H7 (cell line): Measurements from ENCODE around the gene ARIH1. TPM values are rescaled to one million over a fixed set of nuclear protein-coding genes. Genes with fewer than 3 reads are reported as not detected.
"Not testable (repeated sequence)": the region's sequence is repeated elsewhere in the genome, so short reads cannot be mapped to it uniquely, and the experiment has no call there.

Experiments
- DNase-seq: peaks from one replicate; pipeline ENCODE4 v3.0.0; 2012
- H3K27me3 ChIP-seq: 2 replicates; pipeline ENCODE4 v1.6.0; 2011; ENCODE audit warnings: mild to moderate bottlenecking, low read length; ENCODE audit not compliant: control insufficient read depth, insufficient read depth
- H3K36me3 ChIP-seq: replicated peaks from 2 replicates; pipeline ENCODE4 v1.5.1; 2011; ENCODE audit warnings: low read length; ENCODE audit not compliant: control insufficient read depth, insufficient read depth
- H3K4me3 ChIP-seq: 2 replicates; pipeline ENCODE4 v1.5.1; 2011; ENCODE audit warnings: low read depth, mild to moderate bottlenecking, control low read depth, low read length, moderate library complexity; ENCODE audit not compliant: insufficient read depth
- total RNA-seq: library from RNA; depleted of rRNA; stranded (reverse); fragments of >200 nt; shearing (Covaris generic); gene quantifications from 2 replicates; pipeline ENCODE4 v1.2.3, GENCODE V29; 2014

The ARIH1 gene
- total RNA-seq, 1 experiment from 2014 or later = 60.5 TPM

DNA sequence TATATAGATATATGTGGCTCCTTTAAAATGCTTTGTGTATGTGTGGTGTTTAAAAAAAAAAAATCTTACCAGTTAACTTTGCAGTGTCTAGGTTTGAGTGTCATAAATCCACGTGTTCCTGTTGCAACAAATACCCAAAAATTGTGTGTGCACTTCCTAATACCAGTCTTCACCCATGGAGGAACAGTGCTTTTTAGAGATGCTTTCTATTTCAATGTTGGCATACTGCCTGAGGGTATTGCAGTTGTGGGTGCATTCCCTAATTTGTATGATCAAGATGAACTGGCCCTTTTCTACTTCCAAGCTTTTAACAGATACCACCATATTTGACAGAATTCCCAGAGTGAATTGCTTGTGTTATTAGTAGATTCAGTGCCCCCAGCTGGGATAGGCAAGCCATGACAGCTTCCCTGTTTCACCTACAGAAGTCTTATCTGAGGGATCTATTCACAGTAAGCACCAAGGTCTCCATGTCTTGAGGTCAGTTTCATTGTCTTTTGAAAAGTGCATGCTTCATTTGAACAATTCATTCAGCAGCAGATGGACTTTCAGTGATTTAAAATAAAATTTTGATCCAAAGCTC is 111.4 kb downstream of the ARIH1 start:
- Histone ChIP-seq H3K4me3 (no peak overlapping the region), H3K27me3 (no peaks in the 10 kb centered on the region), H3K36me3 (peaks cover 10% of the 10 kb centered on the region)
- DNase-seq = no peak

DNA sequence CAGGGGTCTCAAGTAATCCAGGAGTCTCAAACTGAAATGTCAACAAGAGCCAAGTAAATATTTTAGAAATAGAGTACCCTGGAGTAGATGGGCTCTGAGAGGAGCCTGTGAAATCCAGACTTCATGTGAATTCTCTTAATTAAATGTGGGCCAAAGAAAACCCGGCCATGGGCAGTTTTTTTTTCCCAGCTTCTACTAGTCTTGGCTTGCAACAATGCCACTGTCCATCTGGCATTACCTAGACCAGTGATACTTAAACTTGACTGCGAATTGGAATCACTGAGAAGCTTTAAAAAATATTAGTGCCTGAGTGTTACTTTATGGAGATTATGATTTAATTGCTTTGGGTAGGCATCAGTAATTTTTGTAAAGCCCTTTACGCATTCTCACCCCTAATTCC is 114.0 kb downstream of the ARIH1 start:
- Histone ChIP-seq H3K36me3 (peaks cover 5% of the 10 kb centered on the region; the same call in 1 of the 2 replicates), H3K4me3 (no peak overlapping the region), H3K27me3 (no peaks in the 10 kb centered on the region)
- no peak for DNase-seq

DNA sequence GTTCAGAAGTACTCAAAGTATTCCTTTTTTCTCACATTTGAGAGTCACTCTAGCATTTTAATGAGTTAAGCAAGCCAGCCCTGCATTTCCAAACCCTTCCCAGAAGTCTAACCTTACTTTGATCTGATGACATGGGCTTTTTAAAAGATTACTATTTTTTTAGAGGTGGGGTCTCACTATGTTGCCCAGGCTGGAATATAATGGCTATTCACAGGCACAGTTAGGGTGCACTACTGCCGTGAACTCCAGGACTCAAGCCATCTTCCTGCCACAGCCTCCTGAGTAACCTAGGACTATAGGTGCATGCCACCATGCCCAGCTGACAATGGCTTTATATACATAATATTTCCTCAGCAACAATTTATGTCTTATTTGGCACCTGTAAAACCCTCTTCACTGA is 116.3 kb downstream of the ARIH1 start:
- no peak overlapping the region for H3K4me3 ChIP-seq

DNA sequence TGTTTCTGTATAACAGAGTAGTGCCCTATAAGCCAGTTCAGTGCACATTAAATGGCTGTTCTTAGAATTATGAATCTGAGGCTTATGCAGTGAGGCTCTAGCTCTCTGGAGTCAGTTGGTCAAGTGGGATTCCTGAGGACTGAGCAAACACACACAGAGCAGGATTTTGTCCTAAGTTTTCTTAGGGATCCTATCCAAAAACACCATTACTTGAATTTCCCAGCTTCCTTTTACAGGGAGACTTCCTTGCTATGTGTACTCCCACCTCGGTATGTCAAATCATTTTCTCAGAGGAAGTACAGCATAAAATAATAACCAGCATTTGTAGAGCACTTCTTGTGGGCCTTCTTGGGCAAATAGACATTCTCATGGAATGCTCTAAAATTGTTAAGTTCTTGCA is 117.2 kb downstream of the ARIH1 start:
- Histone ChIP-seq H3K36me3 (no peaks in the 10 kb centered on the region), H3K4me3 (no peak overlapping the region), H3K27me3 (no peaks in the 10 kb centered on the region)
- DNase-seq = no peak

More for the DNA sequence above, 116.3 kb downstream of the ARIH1 start:
- Histone ChIP-seq H3K27me3 (no peaks in the 10 kb centered on the region), H3K36me3 (no peaks in the 10 kb centered on the region)
- no peak for DNase-seq

DNA sequence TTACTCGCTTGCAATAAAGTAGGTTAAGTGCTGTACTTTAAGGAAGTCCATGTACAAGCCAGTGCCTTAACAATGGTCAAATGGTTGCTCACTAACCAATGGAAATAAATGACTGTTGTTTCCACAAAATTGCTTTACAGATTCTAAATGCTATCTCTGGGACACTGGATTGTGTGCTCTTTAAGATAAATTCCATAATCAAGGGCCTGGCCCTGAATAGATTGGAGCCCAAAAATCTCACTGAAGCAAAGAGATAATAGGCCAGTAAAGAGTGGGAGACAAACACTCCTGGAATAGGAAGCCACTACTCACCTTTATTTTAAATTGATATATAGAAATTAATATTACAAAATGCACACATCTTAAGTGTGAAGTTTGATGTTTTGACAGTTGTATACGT is 118.0 kb downstream of the ARIH1 start:
- H3K36me3 ChIP-seq = no peaks in the 10 kb centered on the region
- H3K27me3 ChIP-seq = no peaks in the 10 kb centered on the region
- no peak for DNase-seq
- no peak overlapping the region for H3K4me3 ChIP-seq

DNA sequence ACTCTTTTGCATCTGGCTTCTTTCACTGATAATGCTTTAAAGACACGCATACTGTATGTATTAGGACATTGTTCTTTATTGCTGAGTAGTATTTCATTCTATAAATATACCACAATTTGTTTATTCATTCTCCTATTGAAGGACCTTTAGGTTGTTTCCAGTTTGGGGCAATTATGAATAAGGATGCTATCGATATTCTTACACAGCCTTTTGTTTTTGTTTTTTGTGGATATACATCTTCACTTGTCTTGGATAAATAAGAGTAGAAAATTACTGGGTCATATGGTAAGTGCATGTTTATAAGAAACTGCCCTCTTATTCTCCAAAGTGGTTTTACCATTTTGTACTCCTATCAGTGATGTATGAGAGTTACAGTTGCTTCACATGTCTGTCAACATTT is 118.5 kb downstream of the ARIH1 start:
- H3K36me3 ChIP-seq = no peaks in the 10 kb centered on the region
- no peak for DNase-seq
- H3K27me3 ChIP-seq = no peaks in the 10 kb centered on the region
- H3K4me3 ChIP-seq = no peak overlapping the region

DNA sequence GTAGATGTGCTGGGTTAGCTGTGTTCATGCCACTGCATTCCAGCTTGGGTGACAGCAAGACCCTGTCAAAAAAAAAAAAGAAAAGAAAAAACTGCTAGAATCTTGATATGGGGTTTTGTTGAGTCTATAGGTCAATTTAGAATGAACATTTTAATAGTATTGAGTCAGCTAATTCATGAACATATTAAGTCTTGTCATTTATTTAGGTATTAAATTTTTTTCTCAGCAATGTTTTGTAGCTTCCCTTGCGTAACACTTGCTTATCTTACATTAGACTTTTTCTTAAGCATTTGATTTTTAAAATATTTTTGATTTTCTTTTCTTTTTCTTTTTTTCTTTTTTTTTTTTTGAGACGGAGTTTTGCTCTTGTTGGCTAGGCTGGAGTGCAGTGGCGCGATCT is 119.7 kb downstream of the ARIH1 start:
- no peak overlapping the region for H3K4me3 ChIP-seq
- H3K27me3 ChIP-seq = no peaks in the 10 kb centered on the region
- no peaks in the 10 kb centered on the region for H3K36me3 ChIP-seq
- no peak for DNase-seq

DNA sequence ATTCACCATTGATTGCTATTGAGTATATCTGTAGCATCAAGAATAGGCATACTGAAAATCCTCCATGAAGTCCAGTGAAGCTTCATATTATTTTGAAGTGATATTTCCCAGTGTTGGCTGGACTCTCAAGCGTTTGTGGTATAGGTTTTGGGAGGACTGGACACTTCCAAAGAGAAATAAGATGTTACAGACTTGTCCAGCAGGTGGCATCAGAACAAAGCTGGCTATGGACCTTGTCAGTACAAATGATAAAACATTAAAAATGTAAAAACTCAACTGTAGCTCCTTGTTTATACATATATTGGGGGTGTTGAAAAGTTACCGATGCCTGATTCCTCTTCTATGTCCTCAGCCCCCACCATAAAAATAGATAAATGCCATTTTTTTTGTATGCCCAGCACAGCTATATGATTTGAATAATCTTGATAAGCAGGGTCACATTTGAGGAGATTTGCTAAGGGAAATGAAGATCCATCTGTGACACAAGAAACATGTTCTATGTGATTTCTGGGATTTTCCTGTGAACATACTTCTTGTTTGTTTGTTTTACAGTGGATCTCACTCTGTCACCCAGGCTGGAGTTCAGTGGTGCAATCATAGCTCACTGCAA is 125.8 kb downstream of the ARIH1 start:
- H3K4me3 ChIP-seq = no peak overlapping the region
- H3K27me3 ChIP-seq = no peaks in the 10 kb centered on the region
- DNase-seq = peak; percentile 37
- H3K36me3 ChIP-seq = no peaks in the 10 kb centered on the region

DNA sequence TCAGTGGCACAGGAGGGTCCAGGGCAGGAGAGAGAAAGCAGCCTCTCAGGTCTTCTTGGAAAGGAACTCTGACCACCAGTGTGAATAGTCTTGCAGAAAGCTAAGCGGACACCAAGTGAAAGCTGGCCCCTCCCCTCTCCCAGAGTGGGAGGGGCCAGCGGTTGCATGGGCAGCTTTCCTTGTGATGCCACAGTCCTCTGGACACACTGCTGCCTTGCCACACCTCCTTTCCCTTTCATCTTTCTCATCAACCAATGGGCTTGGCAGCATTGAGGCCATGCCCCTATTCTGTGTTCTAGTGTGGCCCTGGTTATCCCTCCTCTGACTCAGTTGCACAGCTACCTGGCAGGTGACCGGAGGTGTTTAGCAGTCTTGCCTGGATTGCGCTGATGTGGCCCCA is 130.7 kb downstream of the ARIH1 start:
- Histone ChIP-seq H3K36me3 (no peaks in the 10 kb centered on the region), H3K27me3 (no peaks in the 10 kb centered on the region), H3K4me3 (no peak overlapping the region)
- peak; percentile 84 for DNase-seq

DNA sequence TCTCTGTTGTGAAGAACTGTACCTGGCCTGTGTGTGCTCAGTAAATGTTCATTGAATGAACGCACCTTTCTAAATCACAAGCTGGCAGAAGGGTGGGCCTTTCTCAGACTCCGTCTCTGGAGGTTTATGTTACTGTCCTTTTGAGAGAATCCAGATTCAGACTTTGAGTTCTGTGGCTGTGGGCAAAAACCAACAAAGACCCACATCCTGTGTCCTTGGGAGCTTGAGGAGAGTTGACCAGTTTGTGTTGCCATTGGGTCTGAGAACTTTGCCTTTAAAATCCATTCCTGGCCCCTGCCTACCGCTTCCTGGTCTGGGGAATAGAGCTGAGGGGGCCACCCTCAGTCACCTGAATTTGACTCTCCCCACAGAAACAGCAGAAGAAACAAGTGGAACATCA is 134.0 kb downstream of the ARIH1 start:
- H3K27me3 ChIP-seq, H3K36me3 ChIP-seq, DNase-seq, H3K4me3 ChIP-seq: not testable (repeated sequence)

DNA sequence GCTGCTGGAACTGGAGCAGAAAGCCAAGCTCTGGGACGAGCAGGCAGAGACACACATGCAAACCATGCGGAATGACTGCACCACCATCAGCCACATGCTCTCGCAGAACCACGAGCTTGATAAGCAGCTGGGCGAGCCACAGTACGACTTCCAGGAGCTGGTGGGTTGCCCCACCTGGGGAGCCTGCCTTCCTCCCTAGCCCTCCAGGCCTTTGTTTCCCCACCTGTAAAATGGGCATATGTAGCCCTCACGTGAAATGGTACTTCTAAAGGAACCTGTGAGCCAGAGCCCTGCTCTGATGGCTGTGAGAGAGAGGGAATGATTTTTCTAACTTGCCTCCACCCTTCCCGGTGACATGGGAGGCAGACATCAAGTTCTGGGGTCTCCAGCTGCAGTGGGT is 135.7 kb downstream of the ARIH1 start:
- DNase-seq = no peak
- no peaks in the 10 kb centered on the region for H3K36me3 ChIP-seq
- no peak overlapping the region for H3K4me3 ChIP-seq
- no peaks in the 10 kb centered on the region for H3K27me3 ChIP-seq

DNA sequence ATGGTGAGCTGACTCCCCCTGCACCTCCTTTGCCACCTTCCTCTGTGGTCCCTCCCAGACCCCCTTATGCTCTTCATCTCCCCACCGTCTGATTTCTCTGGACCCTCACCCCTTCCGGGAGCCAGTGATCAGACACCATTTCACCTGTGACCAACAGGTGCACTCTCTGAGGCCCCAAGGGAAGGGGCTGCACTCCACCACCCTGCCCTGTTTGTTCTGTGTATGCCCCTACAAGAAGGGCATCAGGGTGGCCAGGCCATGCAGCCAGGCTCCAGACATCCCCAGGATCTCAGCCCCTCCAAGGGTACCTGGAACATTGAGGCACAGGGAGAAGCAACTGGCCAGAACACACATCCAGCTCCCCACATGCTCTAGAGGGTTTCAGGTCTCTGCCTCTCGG is 138.2 kb downstream of the ARIH1 start:
- H3K27me3 ChIP-seq, H3K4me3 ChIP-seq, H3K36me3 ChIP-seq, DNase-seq: not testable (repeated sequence)

DNA sequence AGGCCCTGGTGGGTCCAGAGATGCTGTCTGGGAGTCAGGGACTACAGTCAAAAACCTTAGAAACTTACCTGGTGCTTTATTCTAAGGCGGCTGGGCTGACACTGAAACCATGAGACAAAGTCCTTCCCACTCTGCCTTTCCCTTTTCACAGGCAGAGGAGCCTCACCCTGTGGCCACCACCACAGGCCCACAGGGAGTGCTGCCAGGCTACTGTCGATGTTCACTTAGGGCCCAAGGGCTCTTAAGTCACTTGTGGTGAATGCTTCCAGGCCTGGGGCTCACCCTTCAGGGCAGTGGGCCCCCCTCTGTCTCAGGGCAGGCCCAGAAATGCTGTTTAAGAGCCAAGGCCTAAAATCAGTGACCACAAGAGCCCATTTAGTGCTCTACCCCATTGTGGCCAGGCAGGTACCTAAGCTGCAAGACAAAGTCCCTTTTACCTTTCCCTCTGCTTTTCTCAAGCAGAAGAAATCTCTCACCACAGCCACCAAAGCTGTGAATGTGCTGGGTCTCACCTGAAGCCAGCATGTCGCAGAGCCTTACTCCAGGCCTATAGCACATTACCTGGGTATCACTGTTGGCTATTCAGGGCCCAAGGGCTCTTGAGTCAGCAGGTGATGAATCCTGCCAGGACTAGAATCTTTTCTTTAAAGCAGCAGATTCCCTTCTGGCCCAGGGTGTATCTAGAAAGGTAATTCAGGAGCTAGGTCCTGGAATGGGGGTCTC is 140.8 kb downstream of the ARIH1 start:
- H3K36me3 ChIP-seq = no peaks in the 10 kb centered on the region
- H3K4me3 ChIP-seq = no peak overlapping the region
- DNase-seq = no peak
- no peaks in the 10 kb centered on the region for H3K27me3 ChIP-seq

DNA sequence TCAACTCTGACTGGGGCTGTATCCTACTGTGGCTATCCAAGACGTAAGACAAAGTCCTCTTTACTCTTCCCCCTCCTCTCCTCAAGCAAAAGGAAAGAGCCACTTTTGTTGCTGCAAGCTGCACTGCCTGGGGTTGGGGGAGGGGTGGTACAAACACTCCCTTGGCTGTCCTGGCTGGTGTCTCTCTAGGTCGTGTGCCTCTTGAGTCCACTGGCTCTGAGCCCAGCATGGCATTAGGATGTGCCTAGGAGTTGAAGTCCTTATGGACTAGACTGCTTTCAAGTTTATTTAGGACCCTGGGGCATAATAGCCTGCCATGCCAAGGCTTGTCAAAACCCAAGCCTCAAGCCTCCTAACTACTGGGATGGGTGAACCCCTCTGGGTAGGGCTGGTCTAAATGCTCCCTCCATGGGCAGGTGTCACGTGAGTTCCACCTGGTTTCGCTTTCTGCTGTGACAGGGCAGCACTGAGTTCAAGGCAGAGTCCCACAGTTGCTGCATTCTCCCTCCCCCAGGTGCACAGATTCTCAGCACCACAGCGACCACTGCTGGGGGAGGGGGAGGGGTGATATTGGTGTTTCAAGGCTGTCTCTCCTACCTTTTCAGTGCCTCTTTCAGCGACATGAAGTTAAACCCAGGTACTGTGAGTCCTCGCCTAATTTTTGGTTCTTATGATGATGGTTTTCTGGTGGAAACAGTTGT is 141.6 kb downstream of the ARIH1 start:
- H3K36me3 ChIP-seq, H3K4me3 ChIP-seq, H3K27me3 ChIP-seq: not testable (repeated sequence)
- DNase-seq = peak; percentile 44
